Mucosa of gallbladder (tissue), 1 donor: Measurements from ENCODE around the gene UBAP2. TPM values are rescaled to one million over a fixed set of nuclear protein-coding genes. Genes with fewer than 3 reads are reported as not detected.

Source experiments
- DNase-seq: peaks from one replicate; pipeline ENCODE4 v3.0.0-alpha.2; 2020; ENCODE audit warnings: low spot score
- total RNA-seq: library from RNA; stranded (reverse); gene quantifications from one replicate; pipeline ENCODE4 v1.2.1, GENCODE V29; 2021
- donor health status: DM: no; HTN: no; CAD: no.

The UBAP2 gene
- 34.3 TPM for total RNA-seq

GRCh38 chr9:34048727-34049629 is at the start of gene UBAP2:
UBAP2 (minus strand) TSS chr9:34048887; CDS start chr9:34017148, 31,739 bp downstream.
- DNase-seq = peak; percentile 98

GRCh38 chr9:34098307-34098706 is 49.6 kb upstream of the UBAP2 start:
- no peak for DNase-seq

GRCh38 chr9:34097865-34098264 is 49.2 kb upstream of the UBAP2 start:
- no peak for DNase-seq

- no peak for DNase-seq
Measured at GRCh38 chr9:34096751-34097150, 48.1 kb upstream of the UBAP2 start.

GRCh38 chr9:34093578-34093977 is 44.9 kb upstream of the UBAP2 start:
- DNase-seq = no peak

GRCh38 chr9:34089311-34089710 is 40.6 kb upstream of the UBAP2 start:
- no peak for DNase-seq

- no peak for DNase-seq
Measured at GRCh38 chr9:34087370-34087769, 38.7 kb upstream of the UBAP2 start.

- DNase-seq = no peak
Measured at GRCh38 chr9:34086864-34087263, 38.2 kb upstream of the UBAP2 start.

GRCh38 chr9:34085581-34086500 is 37.2 kb upstream of the UBAP2 start:
- no peak for DNase-seq

- peak; percentile 10 for DNase-seq
Measured at GRCh38 chr9:34084562-34084961, 35.9 kb upstream of the UBAP2 start.

- no peak for DNase-seq
Measured at GRCh38 chr9:34079181-34079580, 30.5 kb upstream of the UBAP2 start.

GRCh38 chr9:34072868-34073590 is 24.3 kb upstream of the UBAP2 start:
- peak; percentile 53 for DNase-seq

- DNase-seq = no peak
Measured at GRCh38 chr9:34072410-34072809, 23.7 kb upstream of the UBAP2 start.

- no peak for DNase-seq
Measured at GRCh38 chr9:34070606-34071324, 22.1 kb upstream of the UBAP2 start.

- no peak for DNase-seq
Measured at GRCh38 chr9:34069831-34070230, 21.1 kb upstream of the UBAP2 start.

GRCh38 chr9:34065541-34065940 is 16.9 kb upstream of the UBAP2 start:
- DNase-seq = no peak

GRCh38 chr9:34059954-34060353 is 11.3 kb upstream of the UBAP2 start:
- no peak for DNase-seq

- no peak for DNase-seq
Measured at GRCh38 chr9:34059281-34059680, 10.6 kb upstream of the UBAP2 start.

- no peak for DNase-seq
Measured at GRCh38 chr9:34049630-34050384, 1.1 kb upstream of the UBAP2 start.
